ENCODE results near the gene CEP170. TPM values are rescaled to one million over a fixed set of nuclear protein-coding genes. Genes with fewer than 3 reads are reported as not detected.

Gene CEP170
- total and polyA plus RNA-seq, 10 of the 15 experiments (the other 5 are each of a cell fraction or from before 2014, with no cell fraction given): 15.0 to 67.3 (median 40.2) TPM

GRCh38 chr1:243286409-243287122 lies 31.5 kb upstream of the CEP170 start (continued):
- TF ChIP-seq BCL3 (IDR thresholded peaks at IDR 0.05; ENCODE audit: borderline replicate concordance, insufficient read depth, low read depth, low read length, poor library complexity, severe bottlenecking) (no peak), PKNOX1 (IDR thresholded peaks at IDR 0.05) (no peak), MEF2A (IDR thresholded peaks at IDR 0.05; ENCODE audit: insufficient read depth, low read depth, low read length) (no peak), KDM1A (IDR thresholded peaks at IDR 0.05; ENCODE audit: borderline replicate concordance) (no peak)

GRCh38 chr1:243281672-243282071 lies 26.6 kb upstream of the CEP170 start:
- TF ChIP-seq NRF1 (conservative IDR thresholded peaks at IDR 0.05; ENCODE audit: low read depth, low read length) (no peak), ZBTB40 (IDR thresholded peaks at IDR 0.05; ENCODE audit: borderline replicate concordance) (no peak), PAX8 (IDR thresholded peaks at IDR 0.05) (no peak), ZSCAN29 (IDR thresholded peaks at IDR 0.05) (no peak), NKRF (conservative IDR thresholded peaks at IDR 0.05) (no peak), SKIL (IDR thresholded peaks at IDR 0.05; ENCODE audit: low read depth, poor library complexity, severe bottlenecking) (no peak)
- DNase-seq (ENCODE audit: low read depth, low spot score) (no peak), ATAC-seq (no peak), FAIRE-seq (no peak)
- RAD21 ChIA-PET (ENCODE audit: unreplicated experiment): no interaction called here
- Histone ChIP-seq H2AFZ (ENCODE audit: control insufficient read depth, low read depth, low read length) (no peak overlapping the region), H3K36me3 (ENCODE audit: control insufficient read depth in 2 of 2, insufficient read depth in 2 of 2, low read length in 1 of 2) (peaks cover 0 to 5% of the 10 kb centered on the region in 2 experiments; a peak in 2 of 4 replicates), H3K4me3 (no peak overlapping the region), H4K20me1 (ENCODE audit: control insufficient read depth, insufficient read depth) (no peaks in the 10 kb centered on the region), H3K9ac (ENCODE audit: control insufficient read depth, insufficient read depth, low read length) (no peak overlapping the region), H3K79me2 (ENCODE audit: control insufficient read depth, insufficient read depth, low read length) (no peaks in the 10 kb centered on the region), H3K4me2 (ENCODE audit: control insufficient read depth, insufficient read depth) (no peak overlapping the region), H3K27me3 (replicated peaks in 1 of 2; ENCODE audit: control insufficient read depth in 2 of 2, insufficient read depth in 2 of 2, low read length in 1 of 2) (no peaks in the 10 kb centered on the region), H3K4me1 (ENCODE audit: control insufficient read depth, insufficient read depth, low read length) (0 out of 2 replicates have a peak, but pooled peaks cover 5% of the 10 kb centered on the region), H3K27ac (ENCODE audit: control insufficient read depth, insufficient read depth) (no peak overlapping the region), H3K9me3 (replicated peaks; ENCODE audit: control insufficient read depth, insufficient read depth, low read length) (peaks cover 2% of the 10 kb centered on the region; the same call in 1 of the 3 replicates)
- POLR2A ChIA-PET: no interaction called here
- 97% methylated on average over 5 of the region's 5 CpGs for WGBS (ENCODE audit: insufficient coverage, insufficient replicate concordance, low lambda C conversion rate, missing lambda C conversion rate)
- in situ Hi-C loops (cut with MboI): no loop called here
- CTCF ChIA-PET: interaction anchor here (0.6 kb wide), 1 partner anchor 9 kb away, joined by 3 read pairs; no protein-coding TSS in a partner anchor
- intact Hi-C loops (cut with micrococcal nuclease; ENCODE audit: unreplicated experiment): no loop called here
- no TSS peak for BruUV-seq (replicated peaks)
- SMC1A ChIA-PET (ENCODE audit: uncharacterized antibody, unreplicated experiment): interaction anchor here (0.6 kb wide), 1 partner anchor 954 kb away, joined by 4 read pairs; no protein-coding TSS in a partner anchor
